SKM-1 (cell line): ENCODE measurements around the gene TOP2A.

Experiments used
- DNase-seq: peaks from one replicate; lab custom pipeline; 2025; ENCODE audit not compliant: unreplicated experiment; lab: John Stamatoyannopoulos, UW

TOP2A gene

DNA sequence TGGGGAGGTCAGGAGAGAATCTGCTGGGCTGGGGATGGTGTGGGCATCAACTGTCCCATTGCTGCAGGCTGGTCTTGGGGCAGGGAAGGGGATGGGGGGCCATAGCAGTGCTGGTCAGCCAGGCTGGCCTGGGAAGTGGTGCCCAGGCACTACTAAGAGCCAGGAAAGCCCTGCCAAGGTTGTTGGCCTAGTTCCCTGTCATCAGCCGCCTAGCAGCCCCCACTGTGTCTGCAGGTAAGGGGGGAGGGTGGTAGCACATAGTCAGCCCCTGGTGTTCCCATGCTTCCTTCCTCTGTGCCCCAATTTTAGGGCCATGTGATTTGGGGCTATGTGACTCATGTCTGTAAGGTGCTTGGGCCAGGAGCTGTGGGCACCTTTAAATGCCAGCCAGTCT, 70.9 kb downstream of the TOP2A start:
- no peak for DNase-seq

DNA sequence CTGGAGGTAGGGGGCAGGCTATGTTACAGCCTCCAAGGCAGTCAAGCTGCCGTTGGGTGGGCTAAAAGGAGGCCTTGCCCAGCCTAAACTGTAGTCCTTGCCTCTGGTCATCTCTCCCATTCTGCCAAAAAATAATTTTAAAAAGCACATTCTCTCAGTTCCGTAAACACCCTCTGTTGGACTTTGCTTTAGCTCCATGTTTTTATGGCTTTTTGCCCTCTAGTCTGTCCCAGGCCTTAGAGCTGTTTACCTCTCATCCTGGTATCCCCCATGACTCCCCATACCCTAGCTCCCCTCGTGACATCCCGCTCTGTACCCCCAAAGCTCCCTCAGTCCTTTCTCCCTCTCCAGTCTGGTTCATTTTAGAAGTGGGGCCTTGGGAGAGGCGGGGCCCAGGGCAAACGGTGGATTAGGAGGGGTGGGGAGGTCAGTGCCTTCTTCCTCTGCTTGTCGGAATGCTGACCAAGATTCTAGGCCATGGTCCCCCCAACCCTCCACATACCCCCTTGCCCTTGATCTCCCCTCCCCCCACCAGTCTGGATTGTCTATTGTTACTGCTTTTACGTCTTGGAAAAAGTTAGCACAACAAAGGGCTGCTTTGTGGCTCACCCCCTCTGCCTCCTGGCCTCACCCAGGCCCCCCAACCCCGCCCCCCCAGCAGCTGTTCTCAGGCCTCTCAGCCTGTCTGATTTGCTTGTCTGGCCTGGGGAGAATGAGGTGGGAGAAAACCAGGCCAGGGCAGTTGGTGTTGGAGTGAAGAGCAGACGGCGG, 71.5 kb downstream of the TOP2A start:
- DNase-seq, result no peak

DNA sequence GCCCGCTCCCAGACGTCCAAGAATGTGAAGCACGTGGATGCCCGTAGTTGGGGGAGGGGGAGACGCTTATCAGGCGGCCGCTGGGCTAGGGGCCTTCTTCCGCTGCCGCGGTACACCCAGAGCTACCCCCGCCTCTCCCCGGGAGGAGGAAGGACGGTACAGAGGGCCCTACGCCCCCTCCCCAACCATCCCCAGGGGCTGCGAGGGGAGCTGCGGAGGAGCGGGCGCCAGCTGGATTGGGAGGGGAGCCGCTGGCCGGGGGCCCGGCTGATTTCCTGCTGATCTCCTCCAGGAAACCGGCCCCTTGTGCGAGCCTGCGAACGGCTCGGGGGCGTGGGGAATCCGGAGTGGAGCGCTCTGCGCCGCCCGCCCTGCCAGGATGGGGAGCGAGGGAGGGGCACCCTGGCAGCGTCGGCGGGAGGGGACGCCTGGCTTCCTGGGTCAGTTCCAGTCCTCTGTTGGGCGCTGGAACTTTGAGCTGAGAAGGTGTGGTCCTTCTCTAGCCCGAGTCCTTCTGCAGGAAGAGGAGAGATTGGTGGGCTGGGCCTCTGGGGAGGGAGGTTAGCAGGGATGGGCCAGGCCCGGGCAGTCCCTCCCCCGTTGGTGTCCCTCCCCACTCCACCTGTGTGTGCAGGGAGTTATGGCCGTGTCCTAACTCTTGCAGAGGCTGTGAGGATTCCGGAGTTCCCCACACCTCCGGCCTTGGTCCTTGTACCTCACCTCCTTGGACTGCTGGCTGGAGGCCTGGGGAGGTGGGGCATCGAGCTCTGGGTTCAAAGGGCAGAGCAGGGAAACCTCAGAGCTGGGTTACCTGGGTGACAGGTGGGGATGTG, 72.3 kb downstream of the TOP2A start:
- no peak for DNase-seq

DNA sequence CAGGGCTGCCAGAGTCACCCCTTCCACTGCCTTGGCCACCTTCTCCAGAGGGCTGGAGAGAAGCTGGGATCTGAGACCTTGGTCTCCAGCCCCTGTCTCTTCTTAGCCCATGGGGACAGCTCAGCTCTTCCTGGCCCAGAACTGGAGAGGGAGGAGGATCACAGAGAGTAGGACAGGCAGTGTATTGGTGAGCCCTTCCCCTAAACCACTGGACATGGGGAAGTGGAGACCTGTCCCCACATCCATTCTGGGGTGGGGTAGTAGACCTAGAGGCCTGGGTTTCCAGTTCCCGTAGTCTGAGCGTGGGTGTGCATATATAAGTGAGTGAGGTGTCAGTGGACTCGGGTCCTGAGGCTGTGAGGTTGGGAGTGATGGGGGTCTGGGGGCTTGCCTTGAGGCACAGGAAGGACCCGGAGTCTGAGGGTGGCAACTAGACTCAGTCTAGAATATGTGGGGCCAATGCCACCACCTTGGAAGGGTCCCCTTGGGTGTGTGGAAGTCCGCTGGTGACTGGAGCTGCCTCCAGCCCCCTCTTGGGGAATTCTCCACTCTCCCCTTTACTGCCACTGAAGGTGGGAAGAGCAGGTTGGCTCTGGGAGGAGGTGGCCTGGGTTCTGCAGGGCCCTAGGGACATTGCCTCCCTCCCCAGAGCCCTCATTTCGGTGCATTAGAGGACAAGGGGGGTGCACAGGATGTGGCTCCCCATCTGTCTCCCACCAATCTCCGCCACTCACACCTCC, 73.1 kb downstream of the TOP2A start:
- no peak for DNase-seq

DNA sequence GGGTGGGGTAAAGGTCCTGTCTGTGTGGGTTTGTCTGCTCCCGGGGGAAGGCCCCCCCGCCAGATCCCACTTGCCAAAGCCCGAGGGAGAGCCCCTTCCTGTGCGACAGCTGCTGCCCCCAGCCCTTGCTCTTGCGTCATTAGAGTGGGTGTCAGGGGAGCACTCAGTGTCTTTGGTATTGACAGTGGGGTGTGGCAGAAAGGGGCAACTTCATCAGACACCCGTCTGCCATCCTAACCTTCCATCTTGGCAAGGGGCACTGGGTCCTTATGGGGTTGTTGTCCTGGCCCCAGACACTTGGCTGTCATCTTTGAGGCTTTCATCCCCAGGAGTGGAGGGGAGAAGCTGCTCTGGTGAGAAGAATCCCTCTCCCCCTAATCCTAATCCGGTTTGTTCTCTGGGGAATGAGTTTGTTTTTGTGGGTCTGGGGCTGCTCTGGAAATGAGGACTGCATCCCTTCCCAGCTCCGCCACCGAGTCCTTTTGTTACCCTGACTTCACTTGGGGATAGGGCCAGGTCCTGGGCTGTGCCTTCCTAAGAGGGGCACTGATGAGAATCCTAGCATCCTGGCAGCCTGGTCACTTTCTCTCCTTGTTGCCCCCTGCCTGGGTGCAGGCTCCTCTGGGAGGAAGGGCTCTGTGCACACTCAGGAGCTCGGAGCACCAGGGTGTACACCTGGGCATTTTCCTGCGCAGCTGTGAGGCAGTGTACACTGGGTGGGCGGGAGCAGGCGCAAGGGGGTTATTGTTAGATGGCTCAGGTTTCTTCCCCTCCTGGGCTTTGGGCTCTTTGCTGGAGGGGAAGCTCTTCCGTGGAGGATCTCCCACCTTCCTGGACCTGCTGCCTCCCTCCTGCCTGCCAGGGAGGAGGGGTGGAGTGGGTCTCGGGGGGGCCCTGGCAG, 74.2 kb downstream of the TOP2A start:
- no peak for DNase-seq

DNA sequence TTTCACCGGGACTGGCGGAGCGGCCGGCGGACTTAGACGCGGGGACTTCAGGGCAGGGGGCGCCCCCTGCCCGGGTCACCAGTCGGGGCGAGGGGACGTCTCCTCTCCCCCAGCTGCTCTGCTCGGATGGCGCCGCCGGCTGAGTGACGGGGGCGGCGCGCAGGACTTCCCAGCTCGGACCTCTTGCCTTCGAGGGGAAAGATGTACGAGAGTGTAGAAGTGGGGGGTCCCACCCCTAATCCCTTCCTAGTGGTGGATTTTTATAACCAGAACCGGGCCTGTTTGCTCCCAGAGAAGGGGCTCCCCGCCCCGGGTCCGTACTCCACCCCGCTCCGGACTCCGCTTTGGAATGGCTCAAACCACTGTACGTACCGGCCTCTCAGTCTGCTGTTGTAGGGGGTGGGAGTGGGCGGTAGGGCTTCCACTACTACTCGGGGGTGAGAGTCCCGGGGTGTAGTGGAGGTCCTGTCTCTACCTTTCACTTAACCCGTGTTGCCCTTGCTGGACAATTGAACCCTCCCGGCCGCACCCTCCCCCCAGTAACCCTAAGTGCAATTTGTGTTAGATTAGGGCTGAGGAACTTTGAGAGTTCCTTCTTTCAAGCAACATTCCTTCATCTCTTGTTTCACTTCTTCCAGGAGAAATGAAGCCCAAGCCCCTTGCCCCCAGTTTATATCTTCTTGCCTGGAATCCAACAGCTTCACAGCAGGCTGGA, 75.0 kb downstream of the TOP2A start:
- DNase-seq, result no peak

DNA sequence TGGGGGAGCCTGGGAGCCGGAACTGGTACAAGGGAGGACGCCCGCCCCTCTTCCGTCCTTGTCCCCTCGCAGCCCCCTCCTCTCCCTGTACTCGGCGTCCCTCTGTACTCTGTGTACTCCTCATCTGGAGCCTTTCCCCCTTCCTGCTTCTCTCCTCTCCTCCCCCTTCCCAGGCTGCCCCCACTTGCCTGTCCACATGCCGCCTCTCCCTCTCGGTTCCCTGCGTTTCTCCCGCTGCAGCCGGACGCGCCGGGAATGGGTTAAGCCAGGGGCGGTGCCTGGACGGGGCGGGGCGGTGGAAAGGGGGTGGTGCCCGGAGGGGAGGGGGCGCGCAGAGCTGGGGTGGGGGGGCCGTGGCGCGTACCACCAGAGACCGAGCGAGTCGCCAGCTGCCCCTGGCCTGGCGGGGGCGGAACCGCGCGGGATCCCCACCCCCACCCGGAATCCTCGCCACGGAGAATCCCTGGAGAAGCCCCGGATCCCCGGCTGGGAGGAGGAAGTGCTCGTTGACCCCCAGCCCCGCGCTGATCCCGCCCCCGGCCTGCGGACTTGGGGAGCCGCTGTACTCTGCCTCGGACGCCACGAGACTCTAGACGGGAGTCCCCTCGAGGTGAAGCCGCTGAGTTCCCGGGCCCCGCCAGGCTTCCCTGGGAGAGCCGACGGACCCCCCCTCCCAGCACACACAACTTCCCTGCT, 75.7 kb downstream of the TOP2A start:
- no peak for DNase-seq

DNA sequence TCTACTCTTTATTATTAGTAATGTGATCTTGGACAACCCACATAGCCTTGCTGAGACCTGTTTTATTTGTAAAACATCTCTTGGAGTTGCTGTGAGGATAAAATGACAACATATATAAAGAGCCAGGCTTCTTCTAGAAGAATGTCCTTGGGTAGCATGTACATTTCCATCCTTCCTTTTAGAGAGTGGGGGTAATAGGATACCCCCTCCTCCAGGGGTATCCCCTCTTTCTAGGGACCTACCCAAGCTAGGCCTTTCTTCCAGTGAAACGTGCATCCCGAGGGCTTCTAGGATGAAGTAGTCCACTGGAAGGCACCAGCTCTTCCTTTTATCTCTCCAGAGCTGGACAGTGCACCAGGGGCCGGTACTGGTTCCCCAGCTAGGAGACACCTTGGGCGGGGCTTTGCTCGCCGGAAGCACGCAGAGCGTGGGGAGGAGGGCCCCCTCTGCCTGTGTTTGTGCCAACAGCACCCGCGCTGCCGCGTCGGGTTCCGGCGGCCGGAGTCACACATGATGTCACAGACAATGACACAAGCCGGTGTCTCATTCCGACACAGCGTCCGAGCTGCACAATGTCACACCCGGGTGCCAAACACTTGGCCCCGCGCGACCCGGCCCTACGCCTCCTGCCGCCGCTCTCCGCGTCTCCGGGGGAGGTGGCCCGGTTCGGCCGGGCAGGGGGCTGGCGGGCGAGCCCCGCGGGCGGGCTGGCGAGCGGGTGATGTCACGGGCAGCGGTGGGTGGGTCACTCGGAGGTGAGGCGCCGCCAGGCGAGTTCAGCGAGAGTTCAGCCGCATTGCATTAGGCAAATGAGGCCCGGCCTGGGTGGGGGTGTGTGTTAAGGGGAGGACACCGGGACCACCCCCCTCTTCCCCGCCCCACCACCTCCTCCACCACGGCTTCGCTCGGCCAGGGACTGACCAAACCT, 76.6 kb downstream of the TOP2A start:
- DNase-seq, result no peak

DNA sequence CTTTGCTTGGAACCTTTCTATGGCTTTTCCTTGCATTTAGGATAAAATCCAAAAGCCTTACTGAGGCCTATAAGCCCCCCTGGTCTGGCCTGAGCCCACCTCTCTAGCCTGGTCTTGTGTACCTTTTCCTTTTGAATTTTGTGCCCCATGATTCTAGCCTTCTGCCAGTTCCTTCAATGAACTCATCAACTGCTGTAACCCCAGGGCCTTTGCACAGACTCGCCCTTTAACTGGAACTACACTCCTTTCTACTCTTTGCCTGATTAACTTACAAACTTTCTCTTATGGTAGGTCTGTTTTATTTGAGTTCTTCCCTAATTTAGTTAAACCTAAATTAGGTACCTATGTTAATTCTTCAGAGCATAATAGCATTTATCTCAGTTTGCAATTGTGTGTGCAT, 77.4 kb downstream of the TOP2A start:
- DNase-seq, result no peak

DNA sequence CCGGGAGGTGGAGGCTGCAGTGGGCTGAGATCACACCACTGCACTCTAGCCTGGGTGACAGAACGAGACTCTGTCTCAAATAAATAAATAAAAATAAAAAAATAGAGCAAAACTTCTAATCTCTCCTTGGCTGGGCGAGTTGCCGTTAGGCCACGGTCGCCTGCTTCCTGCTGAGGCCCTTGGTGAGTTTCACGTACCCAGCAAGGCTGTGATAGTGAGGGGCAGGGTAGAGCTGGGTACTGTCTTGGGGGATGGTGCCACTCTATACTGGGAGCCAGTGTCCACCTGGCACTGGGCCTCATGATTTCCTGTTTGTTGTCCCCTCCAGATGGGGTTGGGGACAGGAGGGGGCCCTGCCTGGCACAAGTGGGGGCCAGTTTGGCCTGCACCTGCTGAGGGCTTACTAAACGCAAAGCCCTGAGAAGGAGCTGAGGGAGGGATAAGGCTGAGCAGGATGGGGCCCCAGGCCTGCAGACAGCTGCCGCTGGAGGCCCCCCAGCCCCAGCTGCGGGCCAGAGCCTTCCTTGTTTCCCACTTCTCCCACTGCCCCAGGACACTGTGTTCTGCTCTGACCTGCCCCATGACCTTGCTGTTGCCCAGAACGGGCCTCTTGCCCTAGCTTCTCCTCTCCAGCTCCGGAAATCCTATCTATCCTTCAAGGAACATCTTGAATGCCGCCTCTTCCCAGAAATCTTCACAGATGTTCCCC, 78.6 kb downstream of the TOP2A start:
- DNase-seq, result no peak
